ENCODE results near the gene C1orf167.

DNA sequence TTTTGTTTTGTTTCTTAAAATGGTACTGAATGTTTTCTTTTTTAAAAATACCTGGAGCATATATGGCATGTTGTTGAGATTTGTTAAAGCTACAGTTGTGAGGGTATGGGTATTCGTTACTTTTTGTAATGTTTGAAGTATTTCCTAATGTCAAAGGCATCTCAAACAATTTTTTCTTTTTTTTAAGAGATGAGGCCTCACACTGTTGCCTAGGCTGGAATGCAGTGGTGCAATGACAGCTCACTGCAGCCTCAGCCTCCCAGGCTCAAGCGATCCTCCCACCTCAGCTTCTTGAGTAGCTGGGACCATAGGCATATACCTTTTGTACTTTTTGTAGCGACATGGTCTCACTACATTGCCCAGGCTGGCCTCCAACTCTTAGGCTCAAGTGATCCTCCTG, 60.1 kb downstream of the C1orf167 start:
- TF ChIP-seq, protein P1, sequence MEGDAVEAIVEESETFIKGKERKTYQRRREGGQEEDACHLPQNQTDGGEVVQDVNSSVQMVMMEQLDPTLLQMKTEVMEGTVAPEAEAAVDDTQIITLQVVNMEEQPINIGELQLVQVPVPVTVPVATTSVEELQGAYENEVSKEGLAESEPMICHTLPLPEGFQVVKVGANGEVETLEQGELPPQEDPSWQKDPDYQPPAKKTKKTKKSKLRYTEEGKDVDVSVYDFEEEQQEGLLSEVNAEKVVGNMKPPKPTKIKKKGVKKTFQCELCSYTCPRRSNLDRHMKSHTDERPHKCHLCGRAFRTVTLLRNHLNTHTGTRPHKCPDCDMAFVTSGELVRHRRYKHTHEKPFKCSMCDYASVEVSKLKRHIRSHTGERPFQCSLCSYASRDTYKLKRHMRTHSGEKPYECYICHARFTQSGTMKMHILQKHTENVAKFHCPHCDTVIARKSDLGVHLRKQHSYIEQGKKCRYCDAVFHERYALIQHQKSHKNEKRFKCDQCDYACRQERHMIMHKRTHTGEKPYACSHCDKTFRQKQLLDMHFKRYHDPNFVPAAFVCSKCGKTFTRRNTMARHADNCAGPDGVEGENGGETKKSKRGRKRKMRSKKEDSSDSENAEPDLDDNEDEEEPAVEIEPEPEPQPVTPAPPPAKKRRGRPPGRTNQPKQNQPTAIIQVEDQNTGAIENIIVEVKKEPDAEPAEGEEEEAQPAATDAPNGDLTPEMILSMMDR (IDR thresholded peaks at IDR 0.05; ENCODE audit: low read depth, low read length), result no peak
- TF ChIP-seq MYC (IDR thresholded peaks at IDR 0.05; ENCODE audit: low read depth, low read length), result no peak

Data from NB4 (cell line).